GM21723 (cell line): ENCODE results near the gene CLDN18.

ENCODE experiments used
- ATAC-seq: cut with Tn5 transposase; IDR thresholded peaks from one replicate; pipeline ENCODE4 v1.9.1; 2021; ENCODE audit warnings: mild to moderate bottlenecking, moderate library complexity; ENCODE audit not compliant: unreplicated experiment

The CLDN18 gene

DNA sequence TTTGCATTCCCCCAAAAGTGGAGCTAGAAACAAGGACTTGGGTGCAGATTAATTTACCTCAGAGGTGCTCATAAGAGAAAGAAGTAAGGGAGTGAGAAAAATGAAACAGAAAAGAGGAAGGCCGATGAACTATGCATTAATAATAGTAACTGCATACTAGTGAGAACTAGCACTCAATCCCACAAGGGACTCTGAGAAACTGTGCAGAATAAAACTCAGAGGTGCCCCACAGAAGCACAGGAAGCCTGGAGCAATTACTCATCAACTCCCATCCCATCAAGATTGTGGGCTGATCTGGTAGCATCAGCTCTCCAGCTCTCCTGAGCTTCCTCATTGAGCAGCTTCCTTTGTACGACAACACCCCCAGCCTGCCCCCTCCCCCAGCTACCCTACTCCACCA lies 50.8 kb downstream of the CLDN18 start:
- ATAC-seq: peak; percentile 61

GRCh38 chr3:138062037-138062436 lies 52.1 kb downstream of the CLDN18 start:
- no peak for ATAC-seq

- ATAC-seq: no peak
Observed at GRCh38 chr3:138062626-138063025, 52.7 kb downstream of the CLDN18 start.

DNA sequence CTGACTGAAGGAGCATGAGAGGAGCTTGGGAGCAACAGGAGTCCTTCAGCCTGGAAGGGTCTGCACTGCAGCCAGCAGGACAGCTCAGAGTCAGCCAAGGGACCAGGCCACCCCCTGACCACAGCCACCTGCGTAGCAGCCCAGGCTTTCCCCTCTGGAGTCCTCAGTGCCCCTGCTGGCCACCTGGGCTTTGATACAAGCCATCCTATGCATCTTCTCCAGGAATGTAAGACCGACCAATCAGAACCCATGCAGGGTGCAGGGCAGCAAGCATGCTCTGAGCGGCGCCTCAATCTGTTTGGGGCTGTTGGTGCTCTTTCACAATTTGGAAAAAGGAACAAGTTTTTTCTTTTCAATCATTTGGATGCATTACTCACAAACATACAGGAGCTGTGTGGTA lies 53.5 kb downstream of the CLDN18 start:
- ATAC-seq: no peak

GRCh38 chr3:138065949-138066348 lies 56.0 kb downstream of the CLDN18 start:
- peak; percentile 20 for ATAC-seq

DNA sequence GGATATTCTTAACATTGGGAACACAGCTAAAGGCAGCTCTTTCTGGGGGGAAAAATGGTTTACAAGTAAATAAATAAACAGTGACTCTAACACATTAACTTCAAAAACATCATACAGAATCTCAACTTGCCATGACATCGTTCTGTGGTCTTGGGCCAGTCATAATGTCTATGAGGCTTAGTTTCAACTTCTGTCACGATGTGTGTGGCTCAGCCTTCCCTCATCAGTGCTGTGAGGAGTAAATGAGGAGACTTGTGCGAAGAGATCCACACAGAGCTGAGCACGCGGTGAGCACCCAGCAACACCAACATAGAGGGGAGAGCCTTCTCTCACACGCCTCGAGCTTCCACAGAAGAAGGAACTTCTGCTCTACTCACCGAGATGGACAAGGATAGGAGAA lies 56.4 kb downstream of the CLDN18 start:
- ATAC-seq: peak; percentile 81

- no peak for ATAC-seq
Observed at GRCh38 chr3:138066972-138067371, 57.0 kb downstream of the CLDN18 start.

DNA sequence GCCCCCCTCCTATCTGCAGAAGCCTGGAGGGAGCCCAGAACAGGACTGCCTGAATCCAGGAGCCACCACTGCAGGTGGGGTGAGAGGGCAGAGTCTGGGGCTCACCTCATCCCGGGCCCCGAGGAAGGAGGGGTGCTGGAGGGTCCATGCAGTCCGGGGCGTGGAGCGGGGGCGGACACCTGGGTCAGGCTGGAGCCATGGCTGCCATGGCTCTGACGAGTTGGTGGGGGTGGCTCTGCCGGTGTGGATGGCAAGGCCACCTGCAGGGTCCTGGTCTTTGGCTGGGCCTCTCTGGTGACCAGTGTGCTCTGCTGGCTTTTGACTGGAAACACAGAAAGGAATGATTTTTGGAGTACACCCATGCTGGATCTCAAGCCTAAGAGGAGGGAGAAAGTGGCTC lies 58.1 kb downstream of the CLDN18 start:
- no peak for ATAC-seq

DNA sequence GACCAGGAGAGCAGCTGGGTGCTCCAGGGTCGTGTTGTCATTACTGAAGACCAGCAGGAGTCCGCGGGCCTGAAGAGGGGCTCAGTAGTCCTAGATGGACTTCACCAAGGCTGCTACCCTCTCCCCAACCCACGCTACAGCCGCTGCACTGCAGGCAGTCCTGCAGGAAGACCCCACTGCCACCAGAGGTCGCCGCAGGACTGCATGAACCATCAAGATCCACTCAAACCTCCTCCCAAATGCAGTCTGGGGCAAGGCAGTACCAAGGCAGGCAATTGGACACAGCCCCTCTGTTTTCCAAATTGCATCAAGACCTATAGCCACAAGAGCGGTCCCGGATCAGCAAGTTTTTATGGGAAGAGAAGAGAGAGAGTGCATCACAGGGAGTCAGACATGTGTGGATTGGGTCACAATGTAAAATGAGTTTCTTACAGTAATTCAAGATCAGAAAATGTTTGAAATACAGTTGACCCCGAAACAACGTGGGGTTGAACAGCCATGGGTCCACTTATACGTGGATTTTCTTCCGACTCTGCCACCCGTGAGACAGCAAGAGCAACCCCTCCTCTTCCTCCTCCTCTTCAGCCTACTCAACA lies 58.7 kb downstream of the CLDN18 start:
- ATAC-seq: peak; percentile 82

- ATAC-seq: no peak
Observed at GRCh38 chr3:138070006-138070405, 60.0 kb downstream of the CLDN18 start.

GRCh38 chr3:138072796-138073195 lies 62.8 kb downstream of the CLDN18 start:
- no peak for ATAC-seq

GRCh38 chr3:138078096-138078495 lies 68.1 kb downstream of the CLDN18 start:
- ATAC-seq: no peak

- ATAC-seq: no peak
Observed at GRCh38 chr3:138078901-138079344, 69.0 kb downstream of the CLDN18 start.

- no peak for ATAC-seq
Observed at GRCh38 chr3:138079901-138080300, 69.9 kb downstream of the CLDN18 start.

DNA sequence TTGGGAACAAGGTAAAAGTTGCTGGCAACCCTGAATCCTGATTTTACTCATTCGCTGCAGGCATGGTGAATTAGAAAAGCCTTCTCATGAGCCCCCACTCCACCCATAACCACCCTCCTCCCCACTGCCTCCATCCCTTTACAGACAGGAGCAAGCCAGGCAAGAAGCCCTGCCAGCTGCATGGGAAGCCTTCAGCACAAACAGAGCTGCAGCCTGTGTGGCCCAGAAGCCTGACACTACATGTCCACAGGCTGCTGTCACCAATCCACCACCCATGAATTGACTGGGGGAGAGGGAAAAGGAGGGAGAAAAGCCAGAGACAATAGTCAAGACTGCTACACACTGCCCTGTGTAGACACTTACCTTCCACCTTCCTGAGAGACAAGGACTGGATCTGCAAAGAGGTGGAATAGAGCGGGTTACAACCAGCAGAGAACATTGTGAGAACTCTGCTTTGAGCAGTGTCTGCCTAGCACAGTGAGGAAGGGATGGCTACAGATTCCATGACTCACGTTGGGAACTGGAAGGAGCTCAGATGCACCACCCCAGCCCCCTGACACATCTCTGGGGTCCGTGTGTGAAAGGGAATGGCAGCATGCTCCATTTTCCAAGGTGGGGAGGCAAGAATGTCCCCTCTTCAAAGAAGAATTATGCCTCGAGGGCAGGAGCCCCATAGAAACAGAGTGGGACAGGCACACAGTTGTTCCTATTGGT lies 71.6 kb downstream of the CLDN18 start:
- no peak for ATAC-seq

DNA sequence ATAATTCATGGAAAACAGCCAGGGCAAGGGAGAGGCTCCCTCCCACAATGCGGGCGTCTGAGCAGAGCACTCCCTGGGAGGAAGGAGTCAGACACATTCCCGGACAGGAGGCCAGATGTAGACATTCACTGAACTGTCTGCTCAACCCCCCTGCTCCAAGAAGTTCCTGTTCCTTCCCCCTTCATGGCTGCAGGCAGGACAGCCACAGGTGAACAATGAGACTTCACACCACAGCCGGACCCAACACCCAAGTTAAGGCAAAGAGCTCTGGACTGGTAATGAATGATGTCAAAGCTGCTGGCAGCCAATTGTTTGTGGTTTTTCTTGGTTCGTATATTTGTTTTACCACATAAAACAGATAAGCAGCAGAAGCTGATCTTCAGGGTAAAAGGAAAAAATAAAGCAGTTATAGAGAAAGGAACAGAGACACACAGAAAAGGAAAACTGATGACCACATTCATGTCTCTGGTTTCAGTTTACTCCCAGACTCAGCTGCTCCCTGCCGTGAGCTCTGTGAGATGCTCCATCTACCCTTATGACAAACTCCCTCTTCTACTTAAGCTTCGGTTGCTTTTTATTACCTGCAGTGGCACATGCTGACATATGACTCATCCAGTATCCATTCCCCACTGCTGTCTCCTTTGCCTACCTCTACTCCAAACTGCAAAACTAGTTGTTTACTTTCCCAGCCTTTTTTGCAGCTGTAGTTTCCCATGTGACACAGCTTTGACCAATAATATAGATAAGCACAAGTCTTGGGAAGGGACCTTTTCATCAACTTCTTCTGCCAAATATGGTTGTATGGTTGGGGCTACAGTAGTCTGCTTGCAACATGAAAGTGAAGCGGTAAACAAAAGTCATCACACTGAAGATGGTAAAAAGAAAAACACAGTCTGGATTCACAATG lies 72.4 kb downstream of the CLDN18 start:
- no peak for ATAC-seq

GRCh38 chr3:138082992-138083386 lies 73.0 kb downstream of the CLDN18 start:
- ATAC-seq: no peak
